Measurements from ENCODE around the gene SPRR1B.

The SPRR1B gene

GRCh38 chr1:153030895-153031294, at the start of gene SPRR1B:
SPRR1B (plus strand) TSS chr1:153031203; CDS start chr1:153032346, 1,143 bp downstream.
- DNase-seq = no peak
- Histone ChIP-seq H3K27me3 (no peaks in the 10 kb centered on the region), H3K27ac (no peak within 1 kb of the TSS), H3K4me3 (no peak within 1 kb of the TSS), H3K4me1 (no peaks in the 10 kb centered on the region), H3K36me3 (no peaks in the 10 kb centered on the region), H3K9me3 (no peaks in the 10 kb centered on the region)
- no peak for TF ChIP-seq CTCF (IDR thresholded peaks at IDR 0.05)
- intact Hi-C loops (cut with DNase I; ENCODE audit: low total_unique reads) = no loop called here

DNA sequence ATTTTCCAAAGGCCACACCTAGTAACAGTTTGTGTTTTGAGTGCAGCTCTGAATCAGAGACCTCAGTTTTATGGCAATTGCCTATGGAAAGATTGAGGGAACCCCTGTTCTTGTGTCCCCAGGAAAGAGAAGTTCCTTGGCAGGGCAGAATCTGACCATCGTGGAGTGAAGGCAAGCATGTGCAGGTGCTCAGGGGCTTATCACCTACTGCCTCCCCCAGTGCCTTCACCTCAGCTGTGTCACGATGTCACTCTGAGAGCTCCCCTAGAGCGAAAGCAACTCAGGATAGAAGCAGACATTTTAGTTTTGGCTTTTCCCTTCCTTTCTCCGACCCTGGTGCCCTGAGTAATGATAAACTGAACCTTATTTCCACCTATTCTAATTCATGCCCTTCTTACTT, 48.9 kb upstream of the SPRR1B start:
- Histone ChIP-seq H3K36me3 (no peaks in the 10 kb centered on the region), H3K9me3 (no peaks in the 10 kb centered on the region), H3K27me3 (peaks cover 0 to 2% of the 10 kb centered on the region in 2 donors), H3K4me1 (no peaks in the 10 kb centered on the region), H3K27ac (no peak overlapping the region), H3K4me3 (no peak overlapping the region)
- intact Hi-C loops (cut with DNase I; ENCODE audit: low total_unique reads) = no loop called here
- no peak for TF ChIP-seq CTCF (IDR thresholded peaks at IDR 0.05)
- no peak for DNase-seq

DNA sequence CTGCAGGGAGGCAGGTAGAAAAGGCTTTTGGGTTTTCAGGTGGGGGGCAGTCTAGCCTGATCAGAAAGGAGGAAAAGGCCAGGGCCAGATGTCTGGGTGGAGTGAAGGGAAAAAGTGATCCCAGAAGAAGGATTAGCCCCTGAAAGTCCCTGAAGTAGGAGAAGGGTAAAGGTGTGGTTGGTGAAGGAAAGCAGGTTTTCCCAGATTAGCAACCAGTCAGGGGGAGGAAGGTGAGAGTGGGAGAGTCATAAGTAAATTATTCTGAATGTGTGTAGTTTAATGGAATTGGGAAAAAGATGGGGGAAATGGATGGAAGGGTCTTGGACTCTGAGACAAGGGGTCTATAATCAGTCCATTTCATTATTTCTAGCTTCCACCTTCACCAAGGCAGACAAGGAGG, 47.8 kb upstream of the SPRR1B start:
- no peaks in the 10 kb centered on the region for H3K9me3 ChIP-seq
- intact Hi-C loops (cut with DNase I; ENCODE audit: low total_unique reads) = no loop called here
- DNase-seq = no peak
- H3K27ac ChIP-seq = no peak overlapping the region
- no peaks in the 10 kb centered on the region for H3K36me3 ChIP-seq
- TF ChIP-seq CTCF (IDR thresholded peaks at IDR 0.05) = no peak
- no peaks in the 10 kb centered on the region for H3K4me1 ChIP-seq
- peaks cover 0 to 2% of the 10 kb centered on the region in 2 donors for H3K27me3 ChIP-seq
- H3K4me3 ChIP-seq = no peak overlapping the region

DNA sequence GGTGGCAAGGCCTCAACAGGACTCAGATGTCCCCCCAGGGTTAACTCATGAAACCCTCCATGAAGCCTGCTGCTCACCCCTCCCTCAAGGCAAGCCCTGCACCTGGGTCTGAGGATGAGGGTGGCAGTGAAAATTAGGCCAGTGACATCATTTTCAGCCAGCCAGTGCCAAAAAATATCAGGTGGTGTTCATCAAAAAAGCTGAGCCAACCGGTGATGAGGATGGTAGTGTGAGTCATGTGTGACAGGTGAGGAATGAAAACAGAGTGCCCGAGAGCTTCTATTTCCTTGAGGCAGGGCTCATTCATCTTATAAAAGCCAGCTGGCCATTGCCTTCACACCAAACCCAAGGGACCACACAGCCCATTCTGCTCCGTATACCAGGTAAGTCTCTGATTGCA, 47.3 kb upstream of the SPRR1B start, which contains the start of gene SPRR1A:
SPRR1A (plus strand) TSS at position 339 of the 400 bp plus-strand sequence. CDS start 1,150 bp downstream, outside the sequence.
- H3K9me3 ChIP-seq = no peaks in the 10 kb centered on the region
- no peaks in the 10 kb centered on the region for H3K36me3 ChIP-seq
- intact Hi-C loops (cut with DNase I; ENCODE audit: low total_unique reads) = no loop called here
- H3K27ac ChIP-seq = no peak within 1 kb of the TSS
- no peak for TF ChIP-seq CTCF (IDR thresholded peaks at IDR 0.05)
- no peak within 1 kb of the TSS for H3K4me3 ChIP-seq
- peaks cover 0 to 2% of the 10 kb centered on the region in 2 donors for H3K27me3 ChIP-seq
- DNase-seq = no peak
- H3K4me1 ChIP-seq = no peaks in the 10 kb centered on the region

DNA sequence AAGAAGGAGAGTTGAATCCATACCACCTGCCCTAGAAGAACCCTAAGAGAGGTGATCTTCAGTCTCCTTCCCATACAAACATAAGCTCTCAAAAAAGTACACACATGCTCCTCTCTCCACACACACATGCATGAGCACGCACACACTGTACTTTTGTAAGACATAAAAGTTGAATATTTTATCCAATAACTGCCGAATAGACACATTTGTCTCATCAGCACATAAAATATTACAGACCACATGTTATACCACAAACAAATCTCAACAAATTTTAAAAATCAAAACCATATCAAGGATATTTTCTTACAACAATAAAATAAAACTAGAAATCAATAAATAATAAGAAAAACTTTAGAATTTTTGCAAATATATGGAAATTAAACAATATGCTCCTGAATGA, 44.4 kb upstream of the SPRR1B start:
- no peak for DNase-seq
- Histone ChIP-seq H3K4me1 (no peaks in the 10 kb centered on the region), H3K36me3 (no peaks in the 10 kb centered on the region), H3K27ac (no peak overlapping the region), H3K9me3 (no peaks in the 10 kb centered on the region), H3K4me3 (no peak overlapping the region), H3K27me3 (no peaks in the 10 kb centered on the region)
- intact Hi-C loops (cut with DNase I; ENCODE audit: low total_unique reads) = no loop called here
- TF ChIP-seq CTCF (IDR thresholded peaks at IDR 0.05) = no peak

DNA sequence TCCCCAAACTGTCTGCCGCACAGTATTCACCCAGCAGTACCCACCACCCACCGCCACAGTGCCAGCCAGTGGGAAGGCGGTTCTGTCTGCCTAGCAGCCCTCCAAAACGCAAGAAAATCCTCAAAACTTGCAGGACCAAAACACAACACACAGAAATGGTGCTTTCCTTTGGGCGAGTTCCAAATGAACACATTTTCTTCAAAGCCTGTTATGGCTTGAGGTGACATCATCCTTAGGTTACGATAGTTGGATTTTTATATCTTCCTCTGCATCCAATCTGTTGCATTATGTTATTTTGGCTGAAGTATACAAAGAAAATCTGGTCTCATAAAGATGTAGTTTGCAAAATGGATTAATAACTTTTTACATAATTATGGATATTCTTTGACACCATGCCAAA, 37.8 kb upstream of the SPRR1B start:
- Histone ChIP-seq H3K4me3 (no peak overlapping the region), H3K27me3 (no peaks in the 10 kb centered on the region), H3K9me3 (peaks cover 0 to 6% (median 0%) of the 10 kb centered on the region in 3 donors), H3K36me3 (no peaks in the 10 kb centered on the region), H3K27ac (no peak overlapping the region), H3K4me1 (no peaks in the 10 kb centered on the region)
- no peak for TF ChIP-seq CTCF (IDR thresholded peaks at IDR 0.05)
- intact Hi-C loops (cut with DNase I; ENCODE audit: low total_unique reads) = no loop called here
- no peak for DNase-seq

All from tibial artery (tissue), 4 donors.